UCSD-AML1 (cell line): Measurements from ENCODE around the gene RPS6KB1.
"Not testable (repeated sequence)": the region's sequence is repeated elsewhere in the genome, so short reads cannot be mapped to it uniquely, and the experiment has no call there.

Experiments
- DNase-seq: peaks from one replicate; lab custom pipeline; 2025; ENCODE audit not compliant: unreplicated experiment; lab: John Stamatoyannopoulos, UW

Gene RPS6KB1

GRCh38 chr17:59870482-59870881 is 22.4 kb upstream of the RPS6KB1 start:
- no peak for DNase-seq

GRCh38 chr17:59872351-59872750 is 20.6 kb upstream of the RPS6KB1 start:
- no peak for DNase-seq

DNA sequence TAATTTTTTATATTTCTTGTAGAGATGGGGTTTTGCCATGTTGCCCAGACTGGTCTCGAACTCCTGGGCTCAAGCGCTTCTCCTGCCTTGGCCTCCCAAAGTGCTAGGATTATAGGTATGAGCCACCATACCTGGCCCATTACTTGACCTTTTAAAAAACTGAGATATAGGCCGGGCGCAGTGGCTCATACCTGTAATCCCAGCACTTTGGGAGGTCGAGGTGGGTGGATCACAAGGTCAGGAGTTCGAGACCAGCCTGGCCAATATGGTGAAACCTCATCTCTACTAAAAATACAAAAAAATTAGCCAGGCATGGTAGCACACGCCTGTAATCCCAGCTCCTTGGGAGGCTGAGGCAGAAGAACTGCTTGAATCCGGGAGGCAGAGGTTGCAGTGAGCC is 19.5 kb upstream of the RPS6KB1 start:
- not testable (repeated sequence) for DNase-seq

- no peak for DNase-seq
These were observed 18.5 kb upstream of the RPS6KB1 start for GRCh38 chr17:59874376-59874775.

- no peak for DNase-seq
These were observed 16.8 kb upstream of the RPS6KB1 start for GRCh38 chr17:59876107-59876506.

DNA sequence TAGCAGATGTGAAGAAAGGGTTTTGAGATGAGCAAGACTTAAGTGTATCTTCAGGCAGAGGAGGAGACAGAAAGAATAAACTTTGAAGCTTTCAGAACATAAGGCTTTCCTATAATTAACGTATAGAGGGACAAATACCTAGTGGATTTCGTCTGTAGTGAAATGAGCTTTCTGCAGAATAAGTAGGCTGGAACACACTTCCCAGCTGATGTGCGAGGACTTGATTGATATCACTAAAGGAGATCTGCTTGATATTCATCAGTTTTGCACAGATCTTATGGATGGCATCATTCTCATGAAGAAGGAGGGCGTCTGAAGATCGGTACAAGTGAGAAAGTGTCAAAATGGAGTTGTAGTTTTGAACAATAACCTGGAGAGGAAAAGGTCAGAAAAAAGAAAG is 15.0 kb upstream of the RPS6KB1 start:
- no peak for DNase-seq

DNA sequence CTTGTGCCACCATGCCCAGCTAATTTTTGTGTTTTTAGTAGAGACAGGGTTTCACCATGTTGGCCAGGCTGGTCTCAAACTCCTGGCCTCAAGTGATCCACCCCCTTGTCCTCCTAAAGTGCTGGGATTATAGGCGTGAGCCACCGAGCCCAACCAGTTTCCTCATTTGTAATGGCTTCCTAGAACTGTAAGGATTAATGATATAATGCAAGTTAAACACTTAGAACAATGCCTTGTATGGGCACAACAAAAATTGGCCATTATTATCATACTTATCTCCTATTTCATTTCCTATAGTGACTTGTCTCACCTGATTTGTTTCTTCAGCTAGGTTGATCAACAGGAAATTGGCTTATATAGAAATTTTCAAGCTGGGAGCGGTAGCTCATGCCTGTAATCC is 14.3 kb upstream of the RPS6KB1 start:
- DNase-seq = no peak

DNA sequence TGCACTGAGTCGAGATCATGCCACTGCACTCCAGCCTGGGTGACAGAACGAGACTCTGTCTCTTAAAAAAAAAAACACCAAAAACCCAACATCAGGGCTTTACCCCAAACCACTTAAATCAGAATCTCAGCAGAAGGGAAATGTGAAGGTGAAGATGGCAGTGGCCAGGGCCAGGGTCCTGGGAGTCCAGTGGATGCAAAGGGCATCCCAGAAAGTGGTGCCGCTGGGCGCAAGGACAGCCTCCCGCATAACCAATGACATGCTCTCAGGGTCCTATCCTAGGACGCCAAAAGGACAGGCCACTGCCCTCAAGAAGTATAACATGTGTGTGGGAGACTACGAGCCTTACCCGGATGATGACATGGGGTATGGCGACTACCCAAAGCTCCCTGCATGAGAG is 8.1 kb upstream of the RPS6KB1 start:
- no peak for DNase-seq

- DNase-seq = no peak
These were observed 4.7 kb upstream of the RPS6KB1 start for GRCh38 chr17:59888145-59888750.

DNA sequence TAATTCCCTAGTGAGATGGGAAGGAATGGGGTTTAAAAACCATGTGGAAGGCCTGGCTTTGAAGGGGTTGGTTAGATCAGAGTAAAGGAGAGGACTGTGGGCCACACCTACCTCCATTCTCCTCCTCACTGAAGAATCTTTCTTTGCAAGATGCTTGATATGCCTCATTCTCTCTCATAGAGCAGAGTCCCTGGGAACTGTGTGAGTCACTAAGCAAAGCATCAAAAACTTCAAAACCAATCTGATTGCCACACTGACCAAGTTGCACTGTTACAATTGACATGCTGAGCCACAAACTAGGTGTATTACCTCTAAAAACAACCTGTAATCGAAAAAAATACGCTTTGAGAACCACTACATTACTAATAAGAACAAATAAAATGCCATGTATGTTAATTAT is 2.2 kb upstream of the RPS6KB1 start:
- DNase-seq = no peak

GRCh38 chr17:59892251-59892923 is 534 bp upstream of the RPS6KB1 start:
- DNase-seq = no peak

DNA sequence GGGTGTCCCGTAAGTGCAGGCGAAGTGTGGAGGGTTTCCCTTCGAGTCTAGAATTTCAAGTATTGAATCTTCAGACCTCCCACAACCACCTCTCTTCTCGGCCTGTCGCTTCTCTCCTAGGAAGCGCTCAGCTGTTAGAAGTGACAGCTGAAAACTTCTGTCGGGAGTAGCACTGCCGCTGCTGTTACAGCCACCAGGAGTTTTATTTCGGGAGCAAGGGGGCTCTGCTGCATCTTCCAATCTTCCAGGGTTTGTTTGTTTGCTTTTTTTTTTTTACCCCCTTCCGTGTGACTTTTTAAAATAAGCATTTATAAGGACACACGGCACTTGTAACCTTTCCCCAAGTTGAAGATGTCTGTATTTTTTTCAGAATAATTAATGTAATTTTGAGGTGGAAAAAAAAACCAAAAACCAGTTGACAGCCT is 767 bp downstream of the RPS6KB1 start:
- DNase-seq = no peak

DNA sequence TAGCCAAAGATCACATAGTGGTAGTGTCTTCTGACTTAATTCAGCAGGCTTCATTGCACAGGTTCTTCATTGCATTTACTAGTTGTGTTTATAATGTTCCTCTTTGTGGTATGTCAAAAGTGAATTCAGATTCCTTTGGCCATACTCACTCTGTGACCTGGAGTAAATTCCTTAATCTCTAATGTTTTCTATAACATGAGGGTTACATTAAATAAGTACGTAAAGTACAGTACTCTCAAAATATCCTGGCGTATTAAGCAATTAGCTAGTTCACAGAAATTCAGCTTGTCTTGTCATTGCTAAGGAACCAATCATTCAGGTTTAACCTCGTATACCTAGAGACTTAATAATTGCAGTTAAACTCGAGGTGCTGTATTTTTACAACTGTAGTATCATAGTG is 4.2 kb downstream of the RPS6KB1 start:
- no peak for DNase-seq

DNA sequence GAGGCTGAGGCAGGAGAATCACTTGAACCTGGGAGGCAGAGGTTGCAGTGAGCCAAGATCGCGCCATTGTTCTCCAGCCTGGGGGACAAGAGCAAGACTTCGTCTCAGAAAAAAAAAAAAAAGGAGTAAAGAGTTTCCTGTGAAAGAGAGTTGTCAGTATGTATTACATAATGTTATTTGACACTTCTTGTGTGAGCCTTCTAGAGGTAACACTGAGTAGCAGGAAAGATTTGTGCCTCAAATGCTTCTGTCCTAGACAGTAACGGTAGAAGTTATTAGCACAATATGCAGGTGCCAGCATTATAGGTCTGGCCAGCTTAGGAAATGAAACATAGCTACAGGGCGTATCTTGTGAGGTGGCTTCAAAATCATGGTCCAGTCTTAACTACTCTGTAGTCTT is 6.2 kb downstream of the RPS6KB1 start:
- no peak for DNase-seq

GRCh38 chr17:59901604-59902003 is 8.7 kb downstream of the RPS6KB1 start:
- DNase-seq = no peak

- DNase-seq = no peak
These were observed 10.5 kb downstream of the RPS6KB1 start for GRCh38 chr17:59903455-59903854.

DNA sequence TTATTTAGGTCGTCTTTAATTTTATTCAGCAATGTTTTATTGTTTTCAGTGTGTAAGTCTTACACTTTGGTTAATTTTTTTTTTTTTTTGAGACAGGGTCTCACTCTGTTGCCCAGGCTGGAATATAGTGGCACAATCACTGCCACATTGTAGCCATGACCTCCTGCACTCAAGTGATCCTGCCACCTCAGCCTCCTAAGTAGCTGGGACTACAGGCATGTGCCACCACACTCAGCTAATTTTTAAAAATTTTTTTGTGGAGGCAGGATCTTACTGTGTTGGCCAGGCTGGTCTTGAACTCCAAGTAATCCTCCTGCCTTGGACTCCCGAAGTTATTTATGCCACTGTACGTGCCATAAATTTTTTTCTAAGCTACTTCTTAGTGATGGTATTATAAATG is 14.5 kb downstream of the RPS6KB1 start:
- no peak for DNase-seq

DNA sequence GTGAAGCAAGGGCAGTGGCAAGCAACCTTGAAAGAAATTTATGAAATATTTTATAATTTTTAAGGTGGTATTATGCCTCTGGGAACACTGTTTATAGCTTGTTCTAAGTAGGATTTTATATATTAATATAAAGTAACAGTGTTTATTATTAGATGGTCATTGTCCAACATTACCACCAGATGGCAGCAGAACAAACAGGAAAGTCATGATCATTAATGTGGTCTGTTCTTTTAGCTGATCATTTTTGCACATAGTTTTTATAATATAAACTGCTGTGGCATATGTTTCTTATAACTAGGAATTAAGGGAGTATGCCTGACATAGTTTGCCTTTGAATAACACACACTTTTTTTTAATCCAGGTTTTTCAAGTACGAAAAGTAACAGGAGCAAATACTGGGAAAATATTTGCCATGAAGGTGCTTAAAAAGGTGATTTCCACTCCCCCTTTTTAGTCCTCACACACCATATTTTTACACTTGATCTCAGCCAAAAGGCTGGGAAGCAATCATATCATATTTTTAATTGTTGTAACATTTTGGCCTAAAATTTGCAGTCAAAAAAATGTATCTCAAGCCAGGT is 21.4 kb downstream of the RPS6KB1 start:
- no peak for DNase-seq

- DNase-seq = no peak
These were observed 23.5 kb downstream of the RPS6KB1 start for GRCh38 chr17:59916446-59916845.

- DNase-seq = not testable (repeated sequence)
These were observed 27.7 kb downstream of the RPS6KB1 start for GRCh38 chr17:59920637-59921036.

DNA sequence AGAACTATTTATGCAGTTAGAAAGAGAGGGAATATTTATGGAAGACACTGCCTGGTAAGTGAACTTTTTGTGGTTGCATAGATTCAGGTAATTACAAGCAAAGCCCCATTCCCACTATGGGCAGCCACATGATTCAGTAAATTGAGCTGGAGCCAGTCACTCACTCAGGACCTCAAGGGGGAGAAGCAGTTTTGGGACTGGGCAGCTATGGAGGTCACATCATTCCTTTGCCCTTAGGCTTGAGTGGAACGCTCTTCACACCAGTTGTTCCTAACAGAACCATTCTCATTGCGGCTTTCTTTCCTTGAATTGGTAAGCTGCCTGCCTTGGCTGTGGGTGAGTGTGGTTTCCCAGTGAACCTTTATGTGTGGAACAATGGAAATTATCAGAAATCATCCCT is 37.2 kb downstream of the RPS6KB1 start:
- DNase-seq = not testable (repeated sequence)

DNA sequence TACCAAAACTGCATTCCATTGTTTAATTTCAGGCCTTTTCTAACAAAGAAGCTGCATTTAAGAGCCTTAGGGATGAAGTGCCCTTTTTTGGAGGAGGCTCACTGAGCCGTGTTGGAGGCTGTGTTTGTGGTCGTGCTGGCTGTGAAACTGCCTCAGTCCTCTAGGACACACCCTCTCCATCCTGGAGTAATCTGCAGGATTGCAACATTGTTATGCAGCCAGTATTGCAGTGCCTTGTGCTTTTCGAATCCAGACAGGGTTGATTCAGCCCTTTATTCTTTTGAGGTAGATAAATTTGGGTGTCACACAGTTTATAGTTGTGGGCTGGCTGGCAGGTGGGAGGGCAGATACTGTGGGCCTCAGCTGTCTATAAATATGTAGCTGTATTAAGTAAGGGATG is 37.8 kb downstream of the RPS6KB1 start:
- DNase-seq = not testable (repeated sequence)

DNA sequence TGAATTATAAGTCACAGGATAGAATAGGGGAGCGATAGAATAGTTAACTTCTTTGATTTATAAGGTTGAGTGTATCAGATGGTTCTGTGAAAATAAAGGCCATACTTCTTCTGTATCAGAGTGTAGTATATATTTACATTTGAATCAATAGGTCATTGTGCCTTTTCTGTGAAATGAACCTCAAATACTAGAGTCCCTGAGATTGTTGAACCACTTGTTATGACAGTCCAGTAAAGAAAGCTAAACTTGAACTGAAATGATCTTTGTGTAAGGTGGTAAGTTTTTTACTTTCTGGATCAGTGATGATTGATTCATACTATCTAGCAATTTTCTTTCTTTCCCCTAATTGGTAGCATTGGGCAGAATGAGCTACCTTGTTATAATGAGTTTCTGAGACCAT is 40.4 kb downstream of the RPS6KB1 start:
- not testable (repeated sequence) for DNase-seq
